Uterus (tissue), 2 donors: ENCODE measurements around the gene FSD1.

Experiments
- CTCF ChIP-seq, 4 experiments: fragments of 200-600 bp in 2 of 4; fragments of 450-650 bp in 2 of 4; sonication (generic) in 2 of 4; IDR thresholded peaks; one replicate each; pipeline ENCODE4 v1.5.1; 2016 to 2019; ENCODE audit warnings: antibody characterized with exemption in 4 of 4, mild to moderate bottlenecking in 2 of 4, moderate library complexity in 1 of 4
- POLR2A ChIP-seq, 2 donors: fragments of 450-650 bp; IDR thresholded peaks; one replicate each; pipeline ENCODE4 v1.6.1; 2016; ENCODE audit warnings: antibody characterized with exemption in 2 of 2, mild to moderate bottlenecking in 1 of 2, moderate library complexity in 1 of 2

DNA sequence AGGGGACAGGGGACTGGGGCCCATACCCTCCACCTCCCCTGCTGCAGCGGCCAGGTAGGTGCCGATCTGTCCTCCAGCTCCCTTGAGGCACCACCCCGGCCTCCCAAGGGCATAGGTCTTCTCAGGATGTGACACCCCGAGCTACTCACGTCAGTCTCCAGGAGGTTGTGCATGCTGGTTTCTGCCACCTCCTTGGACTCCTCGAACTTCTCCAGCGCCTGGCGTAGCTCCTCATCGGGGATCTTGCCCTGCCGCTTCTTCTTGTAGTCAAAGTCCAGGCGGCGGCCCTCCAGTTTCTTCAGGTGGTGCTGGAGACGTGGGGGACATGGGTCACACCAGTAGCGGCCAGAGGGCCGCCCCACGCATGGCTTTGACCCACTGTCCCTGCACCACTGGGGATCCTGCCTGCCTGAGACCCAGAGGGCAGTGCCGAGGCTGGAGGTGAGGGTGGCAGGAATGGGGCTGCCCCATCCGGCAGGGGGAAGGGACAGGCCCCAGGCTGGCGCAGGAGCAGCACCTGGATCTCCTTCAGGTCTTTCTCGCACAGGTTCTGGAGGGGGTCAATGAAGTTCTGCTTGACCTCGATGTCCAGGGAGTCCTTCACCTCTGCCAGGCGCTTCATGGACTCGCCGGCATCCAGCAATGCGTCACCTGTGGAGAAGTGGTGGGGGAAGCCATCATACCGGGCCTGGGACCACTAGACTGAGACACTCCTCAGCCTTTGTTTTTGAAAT, 59.3 kb downstream of the FSD1 start:
- TF ChIP-seq CTCF (IDR thresholded peaks at IDR 0.05) (no peak), POLR2A (IDR thresholded peaks at IDR 0.05) (no peak)
